GM19035 (cell line): Measurements from ENCODE around the gene OOSP1.
"Not testable (repeated sequence)": the region's sequence is repeated elsewhere in the genome, so short reads cannot be mapped to it uniquely, and the experiment has no call there.

Source experiments
- ATAC-seq: cut with Tn5 transposase; IDR thresholded peaks from one replicate; pipeline ENCODE4 v1.9.1; 2021; ENCODE audit not compliant: unreplicated experiment

OOSP1 gene

GRCh38 chr11:59960502-59961381, 22.5 kb downstream of the OOSP1 start:
- no peak for ATAC-seq

- ATAC-seq: no peak
These were observed 23.9 kb downstream of the OOSP1 start for GRCh38 chr11:59962107-59962482.

GRCh38 chr11:59963733-59964132, 25.5 kb downstream of the OOSP1 start, which contains the start of gene OOSP4A:
TSS of gene OOSP4A (plus strand) at chr11:59964033. CDS start at chr11:59964033, 0 bp downstream.
- no peak for ATAC-seq

GRCh38 chr11:59965424-59965823, 27.2 kb downstream of the OOSP1 start:
- ATAC-seq: no peak

GRCh38 chr11:59966201-59966600, 28.0 kb downstream of the OOSP1 start:
- no peak for ATAC-seq

- no peak for ATAC-seq
These were observed 29.6 kb downstream of the OOSP1 start for GRCh38 chr11:59967677-59968394.

GRCh38 chr11:59968395-59968783, 30.2 kb downstream of the OOSP1 start:
- no peak for ATAC-seq

GRCh38 chr11:59973097-59973496, 34.9 kb downstream of the OOSP1 start:
- no peak for ATAC-seq

- ATAC-seq: no peak
These were observed 43.0 kb downstream of the OOSP1 start for GRCh38 chr11:59981106-59981770.

GRCh38 chr11:59982037-59982436, 43.8 kb downstream of the OOSP1 start:
- ATAC-seq: not testable (repeated sequence)

GRCh38 chr11:59983212-59983611, 45.0 kb downstream of the OOSP1 start:
- no peak for ATAC-seq

- no peak for ATAC-seq
These were observed 46.1 kb downstream of the OOSP1 start for GRCh38 chr11:59984368-59984767.

GRCh38 chr11:59990421-59990820, 52.2 kb downstream of the OOSP1 start:
- ATAC-seq: no peak

GRCh38 chr11:59992425-59992824, 54.2 kb downstream of the OOSP1 start:
- ATAC-seq: no peak

- no peak for ATAC-seq
These were observed 59.6 kb downstream of the OOSP1 start for GRCh38 chr11:59997800-59998199.

GRCh38 chr11:59999691-60000090, 61.5 kb downstream of the OOSP1 start:
- ATAC-seq: no peak

- no peak for ATAC-seq
These were observed 65.5 kb downstream of the OOSP1 start for GRCh38 chr11:60003729-60004128.

- ATAC-seq: no peak
These were observed 67.1 kb downstream of the OOSP1 start for GRCh38 chr11:60005360-60005759.
